Measurements from ENCODE around the gene COQ7.

Gene COQ7

DNA sequence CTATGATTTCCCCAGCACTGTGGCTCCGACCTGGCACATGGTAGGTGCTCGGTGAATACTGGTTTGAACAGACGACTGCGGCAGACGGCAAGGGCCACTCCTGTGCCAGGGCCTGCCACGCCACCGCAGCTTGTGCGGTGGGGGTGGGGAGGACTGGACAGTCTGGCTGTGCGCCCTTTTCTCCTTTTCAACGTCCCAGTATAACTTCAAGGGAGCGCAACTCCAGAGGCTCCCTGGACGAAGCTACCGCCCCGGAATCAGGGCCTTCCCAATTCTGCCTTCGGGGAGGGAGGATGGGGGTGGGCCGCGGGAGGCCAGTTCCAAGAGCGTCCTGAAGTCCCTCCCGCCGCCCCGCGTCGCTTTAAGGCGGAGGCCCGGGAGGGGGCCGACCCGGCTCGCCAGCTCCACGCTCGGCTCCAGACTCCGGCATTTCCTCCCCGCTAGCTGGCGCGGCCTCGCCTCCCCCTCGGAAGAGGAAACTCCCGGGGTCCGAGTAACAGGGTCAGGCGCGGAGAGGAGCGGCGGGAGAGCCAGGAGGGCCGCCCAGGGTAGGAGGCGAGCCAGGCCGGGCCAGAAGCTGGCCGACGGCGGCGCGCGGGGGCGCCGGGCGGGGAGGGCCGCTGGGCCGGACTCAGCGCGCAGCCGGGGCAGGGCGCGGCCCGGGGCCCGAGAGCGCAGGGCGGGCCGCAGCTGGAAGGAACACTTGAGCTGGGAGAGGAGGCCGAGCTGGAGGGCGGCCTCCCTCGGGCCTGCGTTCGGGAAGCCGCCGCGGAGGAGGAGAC lies 46.4 kb downstream of the COQ7 start, which contains the start of gene ITPRIPL2:
Gene ITPRIPL2, plus strand, starts transcription at position 388 of the 782 bp plus-strand sequence. CDS start 498 bp downstream, outside the sequence.
- no peak for DNase-seq

DNA sequence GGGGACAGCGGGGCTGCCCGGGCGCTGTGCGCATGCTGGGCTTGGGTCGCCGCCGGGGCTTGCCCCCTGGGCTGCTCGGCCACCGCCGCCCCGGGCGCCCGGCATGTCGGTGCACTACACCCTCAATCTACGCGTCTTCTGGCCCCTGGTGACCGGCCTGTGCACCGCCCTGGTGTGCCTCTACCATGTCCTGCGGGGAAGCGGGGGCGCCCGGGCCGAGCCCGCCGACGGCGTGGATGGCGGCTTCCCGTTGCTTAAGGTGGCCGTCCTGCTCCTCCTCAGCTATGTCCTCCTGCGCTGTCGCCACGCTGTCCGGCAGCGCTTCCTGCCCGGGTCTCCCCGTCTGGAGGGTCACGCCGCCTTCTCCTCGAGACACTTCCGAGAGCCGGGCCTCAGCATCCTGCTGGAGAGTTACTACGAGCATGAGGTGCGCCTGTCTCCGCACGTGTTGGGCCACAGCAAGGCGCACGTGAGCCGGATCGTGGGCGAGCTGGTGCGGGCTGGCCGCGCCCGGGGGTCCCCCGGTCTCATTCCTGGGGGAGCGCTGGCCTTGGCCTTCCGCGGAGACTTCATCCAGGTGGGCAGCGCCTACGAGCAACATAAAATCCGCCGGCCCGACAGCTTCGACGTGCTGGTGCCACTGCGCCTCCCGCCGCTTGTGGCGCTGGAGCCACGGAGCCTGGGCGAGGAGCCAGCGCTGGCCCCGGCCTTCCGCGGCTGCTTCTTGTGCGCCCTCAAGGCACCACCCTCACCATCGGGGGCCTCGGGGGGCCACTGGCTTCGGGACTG lies 47.1 kb downstream of the COQ7 start:
- no peak for DNase-seq

DNA sequence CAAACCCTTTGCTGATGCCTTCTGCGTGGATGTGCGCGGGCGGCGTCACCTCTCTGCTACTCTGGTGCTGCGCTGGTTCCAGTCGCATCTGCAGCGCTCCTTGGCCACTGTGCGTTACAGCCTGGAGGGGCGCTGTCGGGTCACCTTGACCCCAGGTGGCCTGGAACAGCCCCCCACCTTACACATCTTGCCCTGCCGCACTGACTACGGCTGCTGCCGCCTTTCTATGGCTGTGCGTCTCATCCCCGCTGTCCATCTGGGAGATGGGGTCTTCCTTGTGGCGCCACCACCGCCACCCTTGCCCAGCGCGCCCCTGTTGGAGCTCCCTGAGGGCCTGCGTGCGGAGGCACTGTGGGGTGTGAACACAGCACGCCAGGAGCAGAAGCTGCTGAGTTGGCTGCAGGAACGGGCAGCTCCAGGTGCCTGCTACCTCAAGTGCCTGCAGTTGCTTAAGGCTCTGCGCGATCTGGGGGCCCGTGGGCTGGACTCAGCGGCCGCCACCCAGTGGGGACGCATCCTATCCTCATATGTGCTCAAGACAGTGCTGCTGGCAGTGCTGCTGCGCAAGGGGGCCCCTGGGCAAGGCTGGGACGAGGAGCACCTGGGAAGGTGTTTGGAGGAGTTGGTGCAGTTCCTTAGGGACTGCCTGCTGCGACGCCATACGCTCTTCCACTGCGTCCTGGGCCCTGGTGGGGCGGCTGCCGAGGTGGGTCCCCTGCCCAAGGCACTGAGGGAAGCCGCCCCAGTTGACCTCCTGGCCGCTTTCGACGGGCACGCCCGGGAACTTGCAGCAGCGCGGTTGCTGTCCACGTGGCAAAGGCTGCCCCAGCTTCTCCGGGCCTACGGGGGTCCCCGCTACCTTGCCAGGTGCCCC lies 48.0 kb downstream of the COQ7 start:
- no peak for DNase-seq

DNA sequence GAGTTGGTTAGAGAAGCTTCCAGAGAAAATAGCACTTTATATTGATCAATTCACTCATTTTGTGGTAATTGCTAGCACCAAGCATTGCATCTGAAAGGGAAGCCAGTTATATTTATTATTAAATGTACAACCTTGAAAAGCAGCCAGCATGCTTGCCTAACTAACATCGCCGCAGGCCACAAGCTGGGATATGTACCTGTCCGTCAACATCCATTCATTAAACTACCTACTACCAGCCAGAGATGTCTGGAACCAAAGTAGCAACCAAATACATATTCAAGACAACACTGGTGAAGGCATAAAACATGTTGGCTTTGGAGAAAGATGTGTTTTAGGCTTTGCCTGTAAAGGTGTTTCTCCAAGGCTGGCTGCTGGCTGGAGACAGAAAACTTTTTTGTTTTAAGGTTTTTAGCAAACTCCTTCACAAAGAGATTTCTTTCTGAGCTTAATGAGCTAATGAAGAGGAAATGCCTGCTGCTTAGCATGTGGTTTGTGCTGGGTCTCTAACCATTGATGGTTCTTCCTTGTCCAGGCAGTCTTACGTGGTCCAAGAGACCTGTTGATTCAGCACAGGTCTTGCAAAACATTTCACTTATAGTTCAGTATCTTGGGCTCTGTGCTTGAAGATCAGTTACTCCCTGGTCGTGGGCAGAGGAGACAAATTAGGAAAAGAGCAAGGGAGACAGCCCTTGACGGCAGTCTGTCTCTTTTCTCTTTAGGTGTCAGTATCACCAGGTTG lies 49.5 kb downstream of the COQ7 start:
- DNase-seq, result no peak

DNA sequence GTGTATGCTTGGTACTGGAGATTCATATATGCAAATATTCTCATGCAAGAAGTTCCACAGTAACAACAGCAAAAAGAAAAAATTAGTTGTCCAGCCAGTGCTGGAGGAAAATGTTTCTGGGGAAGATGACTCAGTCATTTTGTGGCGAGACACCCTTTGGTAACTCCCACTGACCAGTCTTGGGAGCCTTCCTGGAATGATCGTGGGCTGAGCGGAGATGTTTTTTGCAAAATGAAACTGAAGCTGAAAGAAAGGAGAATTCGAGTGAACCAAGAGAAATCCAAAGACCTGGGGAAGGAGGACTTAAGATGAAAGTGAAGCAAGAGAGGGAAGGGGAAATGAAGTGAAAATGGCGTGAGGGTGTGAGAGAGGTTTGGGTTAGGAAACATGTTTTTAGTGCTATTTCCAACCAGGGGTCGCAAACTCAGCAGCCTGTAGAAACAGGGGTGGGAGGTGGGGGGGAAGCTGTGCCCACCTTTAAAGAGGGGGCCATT lies 51.6 kb downstream of the COQ7 start:
- no peak for DNase-seq

DNA sequence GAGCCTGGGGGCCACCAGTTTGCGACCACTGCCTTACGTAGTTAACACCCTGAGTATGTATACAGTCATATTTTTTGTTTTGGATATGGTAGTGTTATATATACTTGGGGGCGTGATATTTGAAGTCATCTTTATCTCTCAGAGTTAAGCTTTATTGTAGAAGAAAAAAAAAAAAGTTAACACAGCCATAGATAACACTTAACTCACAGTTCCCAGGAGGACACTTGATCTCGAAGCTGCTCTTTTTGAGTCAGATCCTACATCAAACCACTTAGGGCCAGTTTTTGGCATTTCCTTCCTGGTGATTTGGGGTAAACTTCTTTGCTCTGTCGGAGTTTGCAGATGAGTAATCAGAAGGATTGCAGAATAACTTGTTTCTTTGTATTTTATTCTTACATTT lies 52.1 kb downstream of the COQ7 start:
- DNase-seq, result no peak

DNA sequence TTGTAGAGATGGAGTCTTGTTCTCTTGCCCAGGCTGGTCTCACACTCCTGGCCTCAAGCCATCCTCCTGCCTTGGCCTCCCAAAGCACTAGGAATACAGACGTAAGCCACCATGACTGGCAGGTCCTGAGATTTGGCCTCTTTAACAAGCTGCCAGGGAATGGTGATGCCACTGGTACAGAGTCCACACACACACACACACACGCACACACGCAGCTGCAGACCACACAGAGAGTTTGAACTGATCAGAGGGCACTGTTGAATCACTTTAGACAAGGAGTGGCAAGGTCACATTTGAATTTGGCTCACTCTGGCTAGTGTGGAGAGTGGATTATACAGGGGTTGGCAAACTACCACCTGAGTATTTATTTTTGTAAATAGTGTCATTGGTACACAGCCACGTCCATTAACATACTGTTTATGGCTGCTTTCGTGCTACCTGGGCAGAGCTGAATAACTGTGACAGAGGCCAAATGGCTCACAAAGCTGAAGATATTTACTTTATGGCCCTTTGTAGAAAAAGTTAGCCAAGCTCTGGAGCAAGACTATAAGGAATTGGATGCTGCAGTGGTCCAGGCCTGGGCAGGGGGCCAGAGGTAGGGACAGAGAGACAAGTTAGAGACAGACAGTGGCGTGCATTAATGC lies 56.2 kb downstream of the COQ7 start:
- DNase-seq, result no peak

DNA sequence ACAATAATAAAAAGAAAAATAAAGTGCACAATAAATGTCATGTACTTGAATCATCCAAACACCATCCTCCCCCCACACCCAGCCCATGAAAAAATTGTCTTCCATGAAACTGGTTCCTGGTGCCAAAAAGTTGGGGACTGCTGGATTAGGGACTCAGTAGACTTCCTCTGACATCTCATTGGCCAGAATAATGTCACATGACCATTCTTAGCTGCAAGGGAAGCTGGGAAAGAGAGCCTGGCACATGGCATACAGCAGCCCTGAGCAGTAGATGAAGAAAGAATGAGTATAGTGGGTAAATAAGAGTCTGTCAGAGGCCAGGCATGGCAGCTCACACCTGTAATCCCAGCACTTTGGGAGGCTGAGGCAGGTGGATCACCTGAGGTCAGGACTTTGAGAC lies 58.9 kb downstream of the COQ7 start:
- DNase-seq, result no peak

DNA sequence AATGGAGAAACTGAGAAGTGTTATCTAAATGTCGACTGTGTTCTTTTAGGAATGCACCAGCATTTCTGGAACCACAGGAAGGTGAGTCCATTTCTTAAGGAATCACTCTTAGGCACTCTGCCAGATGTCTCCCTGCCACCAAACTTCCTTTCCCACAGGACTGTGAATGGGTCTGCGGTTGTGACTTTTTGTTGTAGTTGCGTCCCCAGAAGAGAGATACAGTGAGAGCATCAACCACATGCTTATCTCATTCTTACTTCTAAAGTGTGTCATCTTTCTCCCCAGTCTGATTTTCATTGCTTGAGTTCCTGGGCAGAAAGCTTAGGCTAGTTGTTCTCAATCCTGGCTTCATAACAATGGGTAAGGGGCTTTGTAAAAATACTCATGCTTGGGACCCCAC lies 59.8 kb downstream of the COQ7 start:
- DNase-seq, result no peak

DNA sequence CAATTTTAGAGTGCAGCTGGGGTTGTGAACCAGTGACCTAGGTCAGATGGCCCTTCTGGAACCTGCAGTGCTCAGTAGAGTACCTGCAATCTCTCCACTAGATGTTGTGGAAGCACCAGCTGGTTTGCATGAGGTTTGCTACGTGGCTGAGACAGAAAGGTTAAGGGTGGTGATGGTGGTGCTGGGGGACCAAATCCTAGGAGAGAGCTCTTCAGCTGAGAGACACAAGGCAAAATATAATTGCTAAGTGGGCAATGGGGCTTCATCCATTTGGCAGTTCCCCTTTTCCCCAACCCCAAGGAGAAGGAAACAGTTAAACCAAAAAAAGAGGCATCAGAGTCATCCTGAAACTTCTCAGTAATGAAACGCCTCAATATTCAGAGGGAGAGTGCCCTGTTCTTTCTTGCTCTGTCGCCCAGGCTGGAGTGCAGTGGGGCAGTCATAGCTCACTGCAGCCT lies 60.3 kb downstream of the COQ7 start:
- no peak for DNase-seq

DNA sequence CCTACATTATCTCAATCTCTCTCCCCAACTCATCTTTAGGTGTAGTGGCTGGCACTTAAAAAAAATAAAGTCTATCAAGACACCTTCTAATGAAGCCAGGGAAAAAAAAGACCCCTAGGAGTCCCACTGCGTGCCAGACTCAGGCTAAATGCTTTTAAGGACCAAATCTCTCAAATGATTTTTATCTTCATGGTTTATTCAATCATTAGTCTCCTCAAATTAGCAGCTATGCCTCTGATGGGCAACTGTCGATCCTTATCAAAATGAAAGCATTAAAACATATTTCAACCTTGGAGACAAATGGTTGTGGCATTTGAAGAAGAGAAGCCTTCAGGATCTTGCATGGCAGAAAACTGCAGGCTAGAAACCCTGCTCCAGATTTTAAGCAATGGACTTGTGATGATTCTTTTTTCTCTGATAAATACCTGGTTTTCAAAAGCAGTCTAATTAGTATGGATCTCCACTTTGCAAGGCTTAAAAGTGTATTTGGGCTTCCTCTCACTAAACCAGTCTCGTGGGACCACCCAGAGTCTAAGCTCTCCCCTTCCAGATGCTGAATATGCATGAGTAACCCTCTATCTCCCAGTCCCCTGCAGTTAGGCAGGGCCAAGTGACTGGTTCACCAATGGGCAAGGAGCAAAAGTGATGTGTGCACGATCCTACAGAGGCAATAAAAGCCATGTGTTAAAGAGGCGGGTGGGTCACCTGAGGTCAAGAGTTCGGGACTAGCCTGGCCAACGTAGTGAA lies 61.2 kb downstream of the COQ7 start:
- DNase-seq, result no peak
